GM08714 (cell line): ENCODE measurements around the gene VWA5B1.

Experiments used
- H3K4me3 ChIP-seq: fragments of 200-500 bp; sonication (Bioruptor generic); 2 replicates; pipeline ENCODE4 v1.5.1; 2014; ENCODE audit warnings: mild to moderate bottlenecking, low read length, inconsistent platforms
- ZNF274 ChIP-seq: IDR thresholded peaks from 2 replicates; pipeline ENCODE4 v1.6.1; 2012; ENCODE audit warnings: mild to moderate bottlenecking, low read depth, low read length

Gene VWA5B1

GRCh38 chr1:20403423-20404145, 112.9 kb downstream of the VWA5B1 start:
- H3K4me3 ChIP-seq = no peak overlapping the region
- TF ChIP-seq ZNF274 = no peak

- no peak for TF ChIP-seq ZNF274
Observed at GRCh38 chr1:20404466-20404865, 113.8 kb downstream of the VWA5B1 start.

More at GRCh38 chr1:20404466-20404865, 113.8 kb downstream of the VWA5B1 start:
- no peak overlapping the region for H3K4me3 ChIP-seq
